ENCODE measurements around the gene PRKG2. TPM values are rescaled to one million over a fixed set of nuclear protein-coding genes. Genes with fewer than 3 reads are reported as not detected.

Gene PRKG2
- polyA plus RNA-seq, 1 donor from 2014 or later = 0.16 TPM

DNA sequence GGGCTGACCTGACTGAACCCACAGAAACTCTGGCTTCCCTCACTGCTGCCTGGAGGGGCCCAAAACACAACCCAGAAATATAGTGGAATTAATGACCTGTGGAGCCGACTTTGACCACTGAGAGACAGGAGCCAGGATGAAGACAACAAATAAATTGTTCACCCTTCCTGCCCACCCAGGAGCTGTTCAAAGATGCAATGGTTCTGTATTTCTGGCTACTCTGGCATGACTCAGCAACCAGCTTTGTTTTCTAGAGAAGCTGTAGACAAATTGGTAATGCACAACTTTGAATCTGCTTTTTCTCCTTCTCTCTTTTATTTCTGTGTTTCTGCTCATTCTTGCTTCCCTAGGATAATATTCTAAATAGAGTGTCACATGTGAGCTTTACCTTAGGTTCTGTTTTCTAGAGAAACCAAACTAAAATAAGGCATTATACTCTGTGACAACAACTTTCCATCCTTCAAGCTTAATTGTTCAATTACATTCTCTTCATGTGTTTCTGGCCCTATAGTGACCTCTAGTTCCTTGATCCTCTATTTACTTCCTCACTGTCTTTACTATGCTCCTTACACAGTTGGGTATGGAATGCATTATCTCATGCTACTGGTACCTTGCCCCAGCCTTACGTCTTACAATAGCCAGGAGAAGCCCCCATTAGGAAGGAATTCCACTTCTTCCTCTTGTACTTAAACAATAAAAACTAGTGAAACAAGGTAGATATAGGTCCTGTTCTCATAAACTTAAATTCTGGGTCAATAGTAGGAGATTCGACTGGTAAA lies 6.5 kb upstream of the PRKG2 start:
- H3K4me2 ChIP-seq (ENCODE audit: low read length) = no peak overlapping the region
- no peak for TF ChIP-seq EP300 (conservative IDR thresholded peaks at IDR 0.05; ENCODE audit: poor library complexity, severe bottlenecking)
- TF ChIP-seq EZH2 (IDR thresholded peaks at IDR 0.05; ENCODE audit: borderline replicate concordance, insufficient read depth, low read length, poor library complexity, severe bottlenecking) = no peak
- H3K27me3 ChIP-seq (ENCODE audit: insufficient read depth, low read depth, low read length) = no peaks in the 10 kb centered on the region
- no peaks in the 10 kb centered on the region for H3K9me3 ChIP-seq (ENCODE audit: low read length)
- no peak overlapping the region for H3K27ac ChIP-seq (ENCODE audit: low read length)
- H3F3A ChIP-seq (ENCODE audit: insufficient read depth, low read length, poor library complexity, severe bottlenecking) = no peaks in the 10 kb centered on the region
- no peak overlapping the region for H2AFZ ChIP-seq (ENCODE audit: low read depth, low read length)
- H3K36me3 ChIP-seq (ENCODE audit: insufficient read depth, low read length) = no peaks in the 10 kb centered on the region
- no peak overlapping the region for H3K4me3 ChIP-seq (ENCODE audit: low read length)
- H3K9me2 ChIP-seq (ENCODE audit: insufficient read depth, low read length) = no peaks in the 10 kb centered on the region
- H3K9ac ChIP-seq (ENCODE audit: low read length) = no peak overlapping the region
- no peaks in the 10 kb centered on the region for H4K20me1 ChIP-seq (ENCODE audit: insufficient read depth)
- H3K79me2 ChIP-seq (replicated peaks; ENCODE audit: insufficient read depth, low read length) = no peaks in the 10 kb centered on the region

DNA sequence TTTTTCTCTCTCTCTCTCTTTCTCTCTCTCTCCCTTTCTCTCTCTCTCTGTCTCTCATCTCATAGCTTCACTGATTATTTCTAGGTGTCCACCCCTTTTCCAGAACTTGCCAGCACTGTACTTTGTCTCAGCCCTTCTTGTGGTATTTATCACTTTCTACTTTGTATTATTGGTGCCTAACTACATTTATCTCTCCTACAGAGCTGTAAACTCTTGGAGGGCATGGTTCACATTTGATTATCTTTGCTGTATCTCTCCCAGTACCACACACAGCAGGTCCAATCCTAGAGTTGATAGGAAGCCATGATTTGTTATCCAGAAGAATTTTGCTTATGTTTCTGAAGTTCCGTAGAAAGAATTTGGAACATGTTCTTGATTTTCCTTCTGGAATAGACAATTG lies 5.2 kb upstream of the PRKG2 start:
- H3K4me3 ChIP-seq (ENCODE audit: low read length) = no peak overlapping the region
- H3K79me2 ChIP-seq (replicated peaks; ENCODE audit: insufficient read depth, low read length) = no peaks in the 10 kb centered on the region
- H3K9me3 ChIP-seq (ENCODE audit: low read length) = no peaks in the 10 kb centered on the region
- H3K36me3 ChIP-seq (ENCODE audit: insufficient read depth, low read length) = no peaks in the 10 kb centered on the region
- H4K20me1 ChIP-seq (ENCODE audit: insufficient read depth) = no peaks in the 10 kb centered on the region
- peaks cover 12% of the 10 kb centered on the region for H3K27me3 ChIP-seq (ENCODE audit: insufficient read depth, low read depth, low read length)
- no peaks in the 10 kb centered on the region for H3F3A ChIP-seq (ENCODE audit: insufficient read depth, low read length, poor library complexity, severe bottlenecking)
- no peaks in the 10 kb centered on the region for H3K9me2 ChIP-seq (ENCODE audit: insufficient read depth, low read length)
- no peak overlapping the region for H2AFZ ChIP-seq (ENCODE audit: low read depth, low read length)
- no peak overlapping the region for H3K9ac ChIP-seq (ENCODE audit: low read length)
- H3K27ac ChIP-seq (ENCODE audit: low read length) = no peak overlapping the region
- no peak for TF ChIP-seq SMC3 (conservative IDR thresholded peaks at IDR 0.05; ENCODE audit: poor library complexity)
- TF ChIP-seq TAF1 (IDR thresholded peaks at IDR 0.05; ENCODE audit: low read depth) = no peak
- no peak for TF ChIP-seq RAD21 (conservative IDR thresholded peaks at IDR 0.05)
- no peak for TF ChIP-seq POLR2AphosphoS5 (IDR thresholded peaks at IDR 0.05)
- TF ChIP-seq, protein P1, sequence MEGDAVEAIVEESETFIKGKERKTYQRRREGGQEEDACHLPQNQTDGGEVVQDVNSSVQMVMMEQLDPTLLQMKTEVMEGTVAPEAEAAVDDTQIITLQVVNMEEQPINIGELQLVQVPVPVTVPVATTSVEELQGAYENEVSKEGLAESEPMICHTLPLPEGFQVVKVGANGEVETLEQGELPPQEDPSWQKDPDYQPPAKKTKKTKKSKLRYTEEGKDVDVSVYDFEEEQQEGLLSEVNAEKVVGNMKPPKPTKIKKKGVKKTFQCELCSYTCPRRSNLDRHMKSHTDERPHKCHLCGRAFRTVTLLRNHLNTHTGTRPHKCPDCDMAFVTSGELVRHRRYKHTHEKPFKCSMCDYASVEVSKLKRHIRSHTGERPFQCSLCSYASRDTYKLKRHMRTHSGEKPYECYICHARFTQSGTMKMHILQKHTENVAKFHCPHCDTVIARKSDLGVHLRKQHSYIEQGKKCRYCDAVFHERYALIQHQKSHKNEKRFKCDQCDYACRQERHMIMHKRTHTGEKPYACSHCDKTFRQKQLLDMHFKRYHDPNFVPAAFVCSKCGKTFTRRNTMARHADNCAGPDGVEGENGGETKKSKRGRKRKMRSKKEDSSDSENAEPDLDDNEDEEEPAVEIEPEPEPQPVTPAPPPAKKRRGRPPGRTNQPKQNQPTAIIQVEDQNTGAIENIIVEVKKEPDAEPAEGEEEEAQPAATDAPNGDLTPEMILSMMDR (IDR thresholded peaks at IDR 0.05; ENCODE audit: poor library complexity, severe bottlenecking) = no peak
- TF ChIP-seq EP300 (conservative IDR thresholded peaks at IDR 0.05; ENCODE audit: poor library complexity, severe bottlenecking) = no peak
- no peak for TF ChIP-seq EZH2 (IDR thresholded peaks at IDR 0.05; ENCODE audit: borderline replicate concordance, insufficient read depth, low read length, poor library complexity, severe bottlenecking)
- TF ChIP-seq, protein P2, sequence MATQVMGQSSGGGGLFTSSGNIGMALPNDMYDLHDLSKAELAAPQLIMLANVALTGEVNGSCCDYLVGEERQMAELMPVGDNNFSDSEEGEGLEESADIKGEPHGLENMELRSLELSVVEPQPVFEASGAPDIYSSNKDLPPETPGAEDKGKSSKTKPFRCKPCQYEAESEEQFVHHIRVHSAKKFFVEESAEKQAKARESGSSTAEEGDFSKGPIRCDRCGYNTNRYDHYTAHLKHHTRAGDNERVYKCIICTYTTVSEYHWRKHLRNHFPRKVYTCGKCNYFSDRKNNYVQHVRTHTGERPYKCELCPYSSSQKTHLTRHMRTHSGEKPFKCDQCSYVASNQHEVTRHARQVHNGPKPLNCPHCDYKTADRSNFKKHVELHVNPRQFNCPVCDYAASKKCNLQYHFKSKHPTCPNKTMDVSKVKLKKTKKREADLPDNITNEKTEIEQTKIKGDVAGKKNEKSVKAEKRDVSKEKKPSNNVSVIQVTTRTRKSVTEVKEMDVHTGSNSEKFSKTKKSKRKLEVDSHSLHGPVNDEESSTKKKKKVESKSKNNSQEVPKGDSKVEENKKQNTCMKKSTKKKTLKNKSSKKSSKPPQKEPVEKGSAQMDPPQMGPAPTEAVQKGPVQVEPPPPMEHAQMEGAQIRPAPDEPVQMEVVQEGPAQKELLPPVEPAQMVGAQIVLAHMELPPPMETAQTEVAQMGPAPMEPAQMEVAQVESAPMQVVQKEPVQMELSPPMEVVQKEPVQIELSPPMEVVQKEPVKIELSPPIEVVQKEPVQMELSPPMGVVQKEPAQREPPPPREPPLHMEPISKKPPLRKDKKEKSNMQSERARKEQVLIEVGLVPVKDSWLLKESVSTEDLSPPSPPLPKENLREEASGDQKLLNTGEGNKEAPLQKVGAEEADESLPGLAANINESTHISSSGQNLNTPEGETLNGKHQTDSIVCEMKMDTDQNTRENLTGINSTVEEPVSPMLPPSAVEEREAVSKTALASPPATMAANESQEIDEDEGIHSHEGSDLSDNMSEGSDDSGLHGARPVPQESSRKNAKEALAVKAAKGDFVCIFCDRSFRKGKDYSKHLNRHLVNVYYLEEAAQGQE (IDR thresholded peaks at IDR 0.05; ENCODE audit: borderline replicate concordance) = no peak
- no peak for TF ChIP-seq MXI1 (conservative IDR thresholded peaks at IDR 0.05; ENCODE audit: poor library complexity, severe bottlenecking)
- no peak overlapping the region for H3K4me2 ChIP-seq (ENCODE audit: low read length)

Data from neural cell (in vitro differentiated cells).